Retina (tissue), 1 donor: ENCODE data around the gene SLC35B1.
"Not testable (repeated sequence)": the region's sequence is repeated elsewhere in the genome, so short reads cannot be mapped to it uniquely, and the experiment has no call there.

Source experiments
- DNase-seq: peaks from one replicate; pipeline ENCODE4 v3.0.0-alpha.2; 2016

SLC35B1 gene

DNA sequence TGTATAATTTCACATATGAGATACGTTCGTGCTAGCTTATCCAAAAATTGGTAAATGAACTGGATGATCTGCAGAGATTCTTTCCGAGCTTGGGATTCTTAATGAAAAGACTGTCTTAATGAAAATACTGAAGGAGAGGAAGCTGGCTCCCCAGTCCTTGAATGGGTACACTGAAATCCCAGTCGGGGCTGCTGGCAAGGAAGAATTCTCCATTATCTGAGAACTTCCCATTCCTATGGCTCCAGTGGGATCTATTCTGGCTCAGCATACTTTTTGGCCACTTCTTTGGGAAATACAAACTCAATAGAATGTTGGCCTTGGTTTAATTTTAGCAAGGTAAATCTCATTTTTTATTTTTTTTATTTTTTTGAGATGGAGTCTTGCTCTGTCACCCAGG lies 23.7 kb upstream of the SLC35B1 start:
- DNase-seq = no peak

DNA sequence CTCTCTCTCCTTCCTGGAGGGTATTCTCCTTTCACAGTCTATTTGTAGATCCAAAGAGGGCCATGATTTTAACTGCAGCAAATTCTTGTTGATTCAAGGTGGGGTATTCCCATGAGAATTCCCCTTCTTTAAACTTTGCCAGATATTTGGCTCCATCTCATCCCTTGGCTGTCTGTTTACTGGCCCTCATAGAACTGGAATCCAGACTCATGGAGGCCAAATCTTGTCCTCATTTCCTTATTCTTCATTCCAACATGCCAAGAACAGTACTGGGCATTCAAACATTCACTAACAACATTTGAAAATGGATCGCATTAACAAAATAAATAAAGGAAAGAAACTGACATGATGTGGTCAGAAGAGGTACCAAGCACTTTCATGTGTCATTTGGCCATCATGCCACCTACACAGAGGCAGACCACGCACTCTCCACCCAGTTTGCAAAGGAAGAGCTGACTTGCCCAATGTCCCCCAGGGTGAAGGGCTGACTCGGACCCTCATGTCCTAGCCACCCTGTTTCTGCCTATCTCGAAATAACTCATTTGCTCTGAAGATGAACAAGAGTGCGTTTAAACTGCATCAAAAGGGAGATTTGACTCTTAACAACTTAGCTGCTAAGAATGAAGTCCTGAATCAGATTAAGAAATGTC lies 23.1 kb upstream of the SLC35B1 start:
- DNase-seq = no peak

DNA sequence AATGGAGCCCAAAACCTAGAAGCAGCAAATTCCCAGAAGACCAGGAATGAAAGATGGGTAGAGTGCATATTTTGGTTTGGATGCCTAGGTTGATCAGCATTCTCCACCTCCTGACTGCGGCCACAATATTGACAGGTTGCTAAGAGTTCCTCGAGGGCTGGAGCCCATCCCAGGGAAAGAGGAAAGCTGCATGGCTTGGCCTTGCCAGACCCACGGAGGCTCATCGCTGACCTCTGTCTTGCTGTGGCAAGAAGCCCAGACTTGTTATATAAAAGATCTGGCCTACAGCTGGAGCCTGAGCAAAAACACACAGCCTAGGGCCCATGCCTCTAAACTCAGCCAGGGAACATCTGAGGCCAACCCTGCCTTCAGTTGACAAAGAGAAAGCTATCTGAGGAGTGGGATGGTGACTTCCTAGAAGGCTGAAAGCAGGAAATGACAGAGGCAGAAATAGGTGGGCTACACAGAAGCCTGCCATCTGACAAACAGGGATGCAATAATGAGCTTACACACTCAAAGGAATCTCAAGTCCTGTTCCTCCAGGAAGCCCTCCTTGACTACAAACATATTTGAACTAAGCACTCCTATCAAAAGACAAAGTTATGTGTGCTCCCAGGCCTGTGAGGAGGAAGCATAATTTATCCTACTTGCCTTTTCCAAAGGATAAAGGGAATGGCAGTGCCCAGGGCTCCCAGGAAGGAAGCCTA lies 22.5 kb upstream of the SLC35B1 start:
- DNase-seq = no peak

DNA sequence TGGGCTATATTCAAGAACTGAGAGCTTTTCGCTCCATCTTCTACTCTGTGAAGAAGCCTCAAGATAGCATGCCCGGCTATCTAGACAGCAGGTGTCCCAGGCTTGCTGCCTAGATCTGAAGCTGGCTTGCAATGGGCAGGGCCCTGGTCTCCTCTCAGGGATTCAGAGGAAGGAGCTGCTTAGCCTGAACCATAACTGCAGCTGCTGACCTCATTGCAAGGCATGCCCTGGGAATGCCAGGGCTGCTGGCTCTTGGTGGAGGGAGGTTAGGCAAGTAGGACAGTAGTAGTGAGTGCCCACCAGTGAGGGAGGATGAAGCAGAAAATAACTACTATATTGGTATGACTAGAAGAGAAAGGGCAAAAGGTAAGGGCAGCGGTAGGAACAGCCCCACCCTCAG lies 21.3 kb upstream of the SLC35B1 start:
- DNase-seq = no peak

DNA sequence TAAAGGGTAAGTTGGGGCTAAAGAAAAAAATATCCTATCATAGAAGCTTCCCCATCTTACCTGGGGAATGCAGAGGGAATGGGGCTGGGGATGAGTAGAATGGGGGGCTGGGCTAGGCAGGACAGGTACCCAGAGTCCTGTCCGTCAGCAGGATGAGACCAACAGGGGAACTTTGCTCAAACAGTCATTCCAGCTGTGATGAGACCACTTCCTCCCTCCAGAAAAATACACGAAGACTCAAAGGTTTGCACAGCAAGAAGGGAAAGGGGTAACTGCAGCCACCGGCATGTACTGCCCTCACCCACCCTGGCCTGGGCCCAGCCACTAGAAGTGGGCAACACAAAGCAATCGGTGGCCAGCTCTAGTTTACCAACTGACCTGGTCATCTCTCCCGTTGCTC lies 20.7 kb upstream of the SLC35B1 start:
- DNase-seq = no peak

DNA sequence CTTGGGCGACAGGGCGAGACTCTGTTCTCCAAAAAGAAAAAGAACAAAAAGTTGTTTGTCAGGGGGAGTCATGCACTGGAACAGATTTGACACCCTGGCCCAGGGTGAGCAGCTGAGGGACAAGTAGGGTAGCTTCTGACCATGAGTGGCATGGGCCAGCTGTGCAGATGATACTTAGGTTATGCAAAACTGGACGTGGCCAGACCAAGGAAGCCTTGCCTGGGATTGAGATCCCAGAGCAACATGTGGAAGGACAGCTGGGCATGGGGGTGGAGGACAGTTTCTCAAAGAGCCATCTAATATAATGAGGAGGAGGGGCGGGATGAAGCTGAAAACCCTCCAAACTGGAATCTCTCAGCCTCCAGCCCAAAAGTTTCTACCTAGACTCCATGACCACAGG lies 19.6 kb upstream of the SLC35B1 start:
- no peak for DNase-seq

DNA sequence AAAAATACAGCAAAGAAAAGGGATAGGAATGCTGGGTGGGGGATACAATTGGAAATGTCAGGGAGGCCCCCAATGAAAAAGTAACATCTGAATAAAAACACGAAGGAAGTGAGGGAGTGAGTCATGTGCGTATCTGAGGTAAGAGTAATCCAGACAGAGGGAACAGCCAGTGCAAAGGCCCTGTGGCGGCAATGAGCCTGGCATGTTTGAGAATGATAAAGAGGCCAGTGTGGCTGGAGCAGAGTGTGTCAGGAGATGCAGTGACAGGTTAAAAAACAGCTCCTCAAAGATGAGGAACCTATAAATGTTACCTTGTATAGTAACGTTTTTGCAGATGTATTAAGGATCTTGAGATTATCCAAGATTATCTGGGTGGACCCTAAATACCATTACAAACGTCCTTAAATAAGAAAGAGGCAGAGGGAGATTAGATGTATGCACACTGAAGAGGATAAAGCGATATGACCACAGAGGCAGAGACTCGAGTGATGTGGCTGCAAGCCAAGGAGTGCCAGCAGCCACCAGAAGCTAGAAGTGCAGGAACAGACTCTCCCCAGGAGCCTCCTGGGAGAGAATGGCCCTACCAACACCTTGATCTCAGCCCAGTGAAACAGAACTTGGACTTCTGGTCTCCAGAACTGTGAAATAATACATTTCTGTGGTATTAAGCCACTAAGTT lies 17.8 kb upstream of the SLC35B1 start:
- DNase-seq = no peak

DNA sequence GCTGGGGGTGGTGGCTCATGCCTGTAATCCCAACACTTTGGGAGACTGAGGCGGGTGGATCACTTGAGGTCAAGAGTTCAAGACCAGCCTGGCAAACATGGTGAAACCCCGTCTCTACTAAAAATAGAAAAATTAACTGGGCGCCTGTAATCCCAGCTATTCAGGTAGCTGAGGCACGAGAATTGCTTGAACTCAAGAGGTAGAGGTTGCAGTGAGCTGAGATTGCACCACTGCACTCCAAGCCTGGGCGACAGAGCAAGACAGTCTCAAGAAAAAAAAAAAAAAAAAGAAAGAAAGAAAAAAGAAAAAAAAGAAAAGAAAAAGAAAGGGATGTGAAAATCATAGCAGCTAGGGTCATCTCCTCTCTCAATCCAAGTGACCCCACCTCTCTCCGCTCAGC lies 16.8 kb upstream of the SLC35B1 start:
- not testable (repeated sequence) for DNase-seq

DNA sequence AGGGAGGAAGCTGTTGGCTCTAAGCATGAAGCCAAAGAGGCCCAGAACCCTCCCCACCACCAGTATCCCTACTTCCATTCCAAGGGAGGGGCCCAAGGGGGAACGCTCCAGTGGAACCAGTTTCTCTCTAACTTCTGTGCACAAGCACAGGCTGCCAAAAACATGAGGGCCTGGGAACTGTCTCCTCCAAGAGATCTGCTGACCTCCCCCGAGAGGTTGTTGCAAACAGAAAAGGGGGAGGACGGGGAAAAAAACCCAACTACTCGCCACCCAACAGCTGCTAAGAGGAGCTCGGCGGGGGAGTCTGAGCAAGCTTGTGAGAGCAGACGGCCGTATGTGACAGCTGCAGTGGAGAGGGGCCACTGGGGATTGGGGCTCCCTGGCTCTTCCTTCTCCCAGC lies 15.7 kb upstream of the SLC35B1 start:
- peak; percentile 32 for DNase-seq

DNA sequence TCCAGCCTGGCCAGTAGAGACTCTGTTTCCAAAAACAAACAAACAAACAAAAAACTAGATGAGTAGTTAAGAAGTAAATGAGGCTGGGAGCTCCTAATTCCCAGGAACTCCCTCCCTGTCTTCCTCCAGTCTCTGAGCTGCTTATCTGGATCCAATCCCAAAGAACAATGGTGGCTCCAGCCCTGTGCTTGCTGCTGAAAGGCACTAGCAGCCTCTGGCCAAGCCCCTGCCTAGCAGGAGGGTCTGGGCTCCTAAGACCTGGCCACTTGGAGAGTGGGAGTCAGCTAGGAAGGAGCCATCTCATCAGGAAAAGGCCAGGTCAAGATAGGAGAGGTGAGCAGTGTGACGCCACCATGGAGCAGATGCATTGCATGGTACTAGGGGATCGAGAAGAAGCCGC lies 14.3 kb upstream of the SLC35B1 start:
- no peak for DNase-seq

DNA sequence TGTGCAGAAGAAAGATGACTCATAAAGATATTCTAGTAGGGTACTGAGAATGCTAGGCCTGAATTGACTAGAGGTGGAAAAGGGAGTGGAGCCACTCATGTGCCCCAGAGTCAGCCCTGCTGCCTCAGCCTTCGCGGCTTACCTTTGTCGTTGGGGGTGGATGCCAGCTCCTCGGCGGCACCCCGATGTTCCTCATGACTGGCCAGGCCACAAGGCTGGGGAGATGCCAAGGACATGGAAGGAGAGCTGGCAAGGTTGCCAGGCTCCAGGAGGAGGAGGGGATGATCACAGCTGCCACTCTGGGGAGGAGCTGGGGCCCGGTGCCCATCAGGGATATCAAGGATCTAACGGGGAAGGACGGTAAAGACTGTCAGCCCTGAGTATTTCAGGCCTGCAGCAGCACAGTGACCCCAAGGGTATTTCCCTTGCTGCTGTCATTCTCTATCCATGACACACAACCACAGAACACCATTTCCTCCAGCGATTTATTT lies 9.7 kb upstream of the SLC35B1 start:
- DNase-seq = no peak

DNA sequence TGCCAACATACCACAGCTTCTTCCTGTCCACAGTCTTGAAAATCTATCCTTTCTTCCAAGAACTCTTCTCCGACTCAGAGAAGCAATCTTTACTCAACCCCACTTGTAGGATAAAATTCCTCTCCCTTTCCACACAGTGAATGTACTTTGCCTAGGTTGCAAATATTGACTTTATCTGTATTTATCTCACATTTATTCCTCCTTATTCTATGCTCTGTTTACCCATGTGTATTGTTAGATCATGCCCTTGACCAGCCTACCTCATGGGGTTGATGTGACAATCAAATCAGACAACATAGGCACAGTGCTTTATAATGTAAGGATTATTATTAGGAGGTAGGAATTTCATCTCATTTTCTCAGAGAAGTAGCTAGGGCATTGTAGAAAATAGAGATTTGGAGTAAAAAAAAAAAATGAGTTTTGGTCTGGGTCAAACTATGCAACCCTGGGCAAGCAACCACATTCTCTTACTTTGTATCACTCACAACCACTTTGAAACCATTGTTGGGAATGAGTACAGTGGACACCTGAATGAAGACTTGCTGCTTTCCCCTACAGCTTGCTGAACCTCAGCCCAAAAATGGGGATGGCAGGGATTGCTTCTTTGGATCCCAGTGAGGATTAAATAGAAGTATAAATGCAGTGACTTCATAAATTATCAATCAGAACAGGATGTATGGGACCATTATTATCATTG lies 9.1 kb upstream of the SLC35B1 start:
- no peak for DNase-seq

DNA sequence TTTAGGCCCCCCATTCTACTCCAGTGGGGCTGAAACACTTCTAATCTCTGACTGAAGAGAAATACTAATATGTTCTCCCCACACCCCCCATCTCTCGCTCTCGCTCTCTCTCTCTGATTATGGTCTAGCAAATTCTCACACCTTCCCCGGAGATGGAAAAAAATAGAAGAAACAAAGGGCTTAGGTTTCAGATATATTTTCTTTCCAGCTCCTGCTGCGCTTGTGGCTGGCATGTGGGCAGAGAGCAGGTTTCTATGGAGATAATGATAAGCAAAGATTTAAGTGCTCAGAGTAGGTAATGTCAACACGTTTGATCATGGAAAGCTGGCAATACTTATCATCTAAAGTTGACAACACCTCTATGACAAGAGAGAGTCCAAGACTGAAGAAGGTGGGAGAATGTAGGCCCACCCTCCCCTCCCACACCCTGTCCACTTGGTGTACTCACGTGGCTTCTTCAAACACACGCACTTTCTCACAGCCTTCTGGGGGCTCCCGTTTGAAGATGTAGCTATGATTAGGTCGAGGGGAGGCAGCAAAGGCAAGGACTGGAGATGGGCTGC lies 8.0 kb upstream of the SLC35B1 start:
- no peak for DNase-seq

DNA sequence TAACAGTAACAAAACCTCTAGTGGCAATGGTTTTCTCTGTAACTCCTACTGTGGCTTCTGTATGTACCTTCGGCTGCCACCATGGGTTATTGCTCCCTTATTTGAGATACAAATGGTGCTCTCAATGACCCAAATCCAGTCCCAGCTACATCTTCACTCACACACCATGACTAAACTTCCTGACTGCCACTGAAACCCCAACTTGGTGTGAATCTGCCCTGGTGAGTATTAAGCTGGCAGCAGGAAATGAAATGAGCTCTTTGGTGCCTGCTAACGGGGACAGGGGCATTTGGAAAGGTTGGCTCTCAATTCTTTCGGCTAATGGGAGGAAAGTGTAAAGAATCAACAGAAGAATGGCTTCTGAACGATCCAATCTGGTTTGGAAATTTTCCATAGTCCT lies 7.5 kb upstream of the SLC35B1 start:
- no peak for DNase-seq

DNA sequence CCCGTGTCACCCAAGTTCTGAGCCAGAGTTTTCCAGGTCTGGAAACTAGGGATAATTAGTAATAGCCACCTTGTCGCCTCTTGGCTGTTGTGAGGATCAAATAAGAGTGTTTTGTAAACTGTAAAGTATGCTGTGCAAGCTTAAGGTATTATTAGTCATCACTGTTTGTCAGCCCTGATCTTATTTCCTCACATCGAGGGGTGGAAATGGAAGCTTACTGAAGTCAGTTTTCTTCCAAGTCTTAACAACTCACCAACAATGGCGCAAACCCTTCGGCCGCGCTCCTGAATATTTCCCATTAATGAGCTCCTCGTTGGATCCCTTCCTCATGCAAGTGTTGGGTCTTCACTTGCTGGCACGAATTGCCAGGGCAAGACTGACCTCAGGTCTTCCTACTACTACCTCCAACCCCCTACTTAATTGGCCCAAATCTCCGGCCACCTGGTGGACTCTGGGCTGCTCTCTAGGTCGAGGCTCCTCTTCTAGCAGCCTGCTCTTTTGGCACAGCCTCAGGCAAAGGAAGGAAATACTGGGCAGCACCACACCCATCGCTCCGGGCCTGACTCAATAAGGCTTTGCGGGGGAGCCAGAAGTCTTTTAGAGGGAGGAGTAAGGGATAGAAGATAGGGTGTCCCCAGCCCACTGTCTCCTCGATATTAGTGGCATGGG lies 885 bp upstream of the SLC35B1 start:
- no peak for DNase-seq

DNA sequence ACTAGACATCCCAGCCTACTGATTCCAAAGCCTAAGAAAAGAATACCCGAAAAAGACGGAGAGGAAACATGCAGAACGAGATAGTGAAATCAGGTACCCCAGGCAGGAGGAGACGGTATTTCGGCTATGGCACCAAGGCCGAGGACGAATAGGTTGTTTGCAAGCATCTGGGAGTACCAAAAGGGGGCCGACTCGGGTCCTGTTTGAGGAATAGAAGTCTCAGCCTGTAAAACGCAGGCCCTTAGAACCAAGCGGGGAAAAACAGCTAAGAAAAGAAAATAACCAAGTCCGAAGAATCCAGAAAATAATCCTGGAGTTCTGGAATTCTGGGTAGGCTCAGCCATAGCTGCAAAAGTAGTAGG lies 537 bp downstream of the SLC35B1 start:
- DNase-seq = no peak

DNA sequence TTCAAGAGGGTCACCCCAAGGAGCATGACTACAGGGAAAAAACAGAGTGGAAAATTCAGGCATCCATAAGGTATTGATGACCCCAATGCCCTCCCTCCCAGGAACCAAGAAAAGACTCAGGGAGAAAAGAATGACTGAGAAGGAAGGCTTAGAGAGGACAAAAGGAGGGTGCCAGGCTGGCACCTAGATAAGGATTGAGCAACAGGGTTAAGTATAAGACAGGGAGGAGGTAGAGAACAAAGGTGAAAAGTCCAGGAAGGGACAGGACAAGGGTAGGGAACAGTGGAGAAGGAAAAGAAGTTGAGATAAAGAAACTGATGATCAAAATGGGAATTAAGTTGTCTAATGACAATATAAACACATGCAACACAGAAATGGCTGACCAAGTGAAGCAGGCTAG lies 2.5 kb downstream of the SLC35B1 start:
- no peak for DNase-seq

DNA sequence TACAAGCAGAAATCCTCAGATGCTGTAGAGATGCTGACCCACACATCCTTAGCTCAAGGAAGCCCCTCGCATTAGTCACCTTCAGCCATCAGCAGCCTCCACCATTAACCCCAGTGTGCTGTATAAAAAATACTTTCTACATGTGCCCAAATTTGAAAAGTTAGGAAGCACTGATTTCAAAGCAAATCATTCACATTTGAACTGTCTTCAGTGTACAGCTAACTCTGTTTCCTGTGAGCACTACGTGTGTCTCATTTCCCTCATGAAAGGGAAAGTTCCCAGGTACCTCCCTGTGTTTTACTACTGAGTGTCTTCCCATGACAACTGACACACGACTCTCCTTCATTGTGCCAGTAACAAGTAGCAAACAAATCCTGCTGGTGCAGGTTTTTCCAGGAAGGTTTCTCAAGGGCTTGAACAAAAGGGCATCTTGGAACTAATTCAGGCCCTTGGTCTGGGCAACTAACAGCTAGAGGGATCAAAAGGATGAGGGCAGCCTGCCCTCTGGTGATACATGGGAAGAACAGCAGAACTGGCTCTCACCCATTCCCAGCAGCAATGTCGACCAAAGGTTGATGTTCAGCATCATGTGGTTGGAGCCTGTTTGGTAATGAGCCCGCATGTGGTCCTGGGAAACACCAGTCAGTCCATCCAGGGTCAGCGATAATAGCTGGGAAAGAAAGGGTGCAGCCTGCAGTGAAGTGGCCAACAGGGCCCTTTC lies 4.0 kb downstream of the SLC35B1 start:
- DNase-seq = no peak

DNA sequence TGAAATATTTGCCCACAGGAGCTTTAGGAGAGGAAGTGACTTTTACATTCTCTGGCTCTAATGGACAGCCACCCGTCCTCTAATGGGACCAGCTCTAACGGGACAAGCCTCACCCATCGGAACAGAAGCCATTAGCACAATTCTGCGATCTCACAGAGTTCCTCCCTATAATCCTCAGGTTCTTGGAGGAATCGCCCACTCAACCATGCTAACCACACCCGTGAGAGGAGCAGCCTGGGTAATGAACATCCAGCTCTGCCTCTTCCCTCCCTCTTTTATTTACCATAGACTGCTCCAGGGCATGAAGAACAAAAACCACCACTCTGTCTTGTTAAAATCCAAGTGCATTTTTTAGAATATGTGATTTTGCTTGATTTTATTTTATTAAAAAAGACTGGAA lies 6.8 kb downstream of the SLC35B1 start:
- no peak for DNase-seq

DNA sequence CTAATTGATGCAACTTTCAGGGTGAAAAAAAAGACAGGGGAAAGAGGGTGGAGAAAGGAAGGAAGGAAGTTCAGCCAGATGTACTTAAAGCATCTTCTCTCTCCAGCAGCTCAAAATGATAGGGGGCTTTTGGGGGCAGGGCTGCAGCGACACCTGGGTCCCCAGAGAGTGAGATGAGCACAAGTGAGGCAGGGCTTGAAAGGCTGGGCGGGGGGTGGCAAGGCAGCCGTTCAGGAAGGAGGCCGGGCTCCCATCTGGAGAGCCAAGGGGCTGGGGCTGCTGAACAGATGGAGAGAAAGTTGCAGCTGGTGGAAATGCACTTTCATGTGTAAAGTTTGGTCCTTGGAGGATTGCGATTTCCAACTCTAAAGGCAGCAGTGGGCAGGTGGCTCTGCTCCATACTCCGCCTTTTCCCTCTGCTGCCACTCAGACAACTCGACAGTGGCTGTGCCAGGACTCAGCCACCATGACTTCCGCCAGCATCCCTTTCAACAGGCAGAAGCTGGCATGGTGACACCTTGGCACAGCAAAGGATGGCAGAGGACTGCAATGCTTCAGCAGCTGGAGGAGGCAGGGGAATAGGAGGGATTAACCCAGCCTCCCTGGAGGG lies 7.7 kb downstream of the SLC35B1 start:
- DNase-seq = no peak

DNA sequence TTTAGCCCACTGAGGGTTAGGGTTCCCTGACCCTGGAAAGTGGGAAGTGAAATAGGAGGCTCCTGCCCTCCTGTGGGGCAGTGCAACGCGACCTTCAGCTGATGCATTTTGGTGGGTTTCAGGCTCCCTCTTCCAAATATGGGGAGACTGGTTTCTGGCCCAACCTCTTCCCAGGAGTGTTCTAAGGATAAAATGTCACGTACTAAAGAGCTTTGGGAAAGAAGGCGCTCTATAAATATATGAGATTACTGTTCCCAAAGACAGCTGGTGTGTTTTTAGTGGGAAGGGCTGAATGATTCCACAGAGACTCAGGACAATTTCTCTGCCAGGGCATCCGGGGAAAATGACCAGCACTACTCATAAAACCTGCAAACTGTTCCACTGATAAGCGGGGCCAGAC lies 9.8 kb downstream of the SLC35B1 start:
- DNase-seq = no peak
